ENCODE data around the gene RTCB.

The RTCB gene

DNA sequence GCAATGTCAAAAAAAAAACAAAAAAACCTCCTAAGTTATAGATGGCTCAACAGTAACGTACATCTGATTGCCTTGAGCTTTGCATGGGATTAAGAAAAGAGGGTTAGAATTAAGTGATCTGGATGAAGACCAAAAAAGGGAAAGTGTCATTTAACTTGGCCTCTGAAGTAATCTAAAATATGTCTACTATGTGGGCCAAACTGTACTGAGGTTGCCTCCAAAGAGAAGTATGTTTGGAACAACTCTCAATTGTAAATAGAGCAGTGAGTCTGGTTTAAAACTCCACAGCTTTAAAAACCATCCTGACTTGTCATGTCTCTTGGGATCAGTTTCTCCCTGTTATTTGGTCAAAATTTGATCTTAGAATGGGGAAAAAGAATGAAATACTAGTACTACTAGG is 11.6 kb upstream of the RTCB start:
- TF ChIP-seq, protein P1, sequence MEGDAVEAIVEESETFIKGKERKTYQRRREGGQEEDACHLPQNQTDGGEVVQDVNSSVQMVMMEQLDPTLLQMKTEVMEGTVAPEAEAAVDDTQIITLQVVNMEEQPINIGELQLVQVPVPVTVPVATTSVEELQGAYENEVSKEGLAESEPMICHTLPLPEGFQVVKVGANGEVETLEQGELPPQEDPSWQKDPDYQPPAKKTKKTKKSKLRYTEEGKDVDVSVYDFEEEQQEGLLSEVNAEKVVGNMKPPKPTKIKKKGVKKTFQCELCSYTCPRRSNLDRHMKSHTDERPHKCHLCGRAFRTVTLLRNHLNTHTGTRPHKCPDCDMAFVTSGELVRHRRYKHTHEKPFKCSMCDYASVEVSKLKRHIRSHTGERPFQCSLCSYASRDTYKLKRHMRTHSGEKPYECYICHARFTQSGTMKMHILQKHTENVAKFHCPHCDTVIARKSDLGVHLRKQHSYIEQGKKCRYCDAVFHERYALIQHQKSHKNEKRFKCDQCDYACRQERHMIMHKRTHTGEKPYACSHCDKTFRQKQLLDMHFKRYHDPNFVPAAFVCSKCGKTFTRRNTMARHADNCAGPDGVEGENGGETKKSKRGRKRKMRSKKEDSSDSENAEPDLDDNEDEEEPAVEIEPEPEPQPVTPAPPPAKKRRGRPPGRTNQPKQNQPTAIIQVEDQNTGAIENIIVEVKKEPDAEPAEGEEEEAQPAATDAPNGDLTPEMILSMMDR (IDR thresholded peaks at IDR 0.05; ENCODE audit: borderline replicate concordance, insufficient read depth, low read depth, low read length): no peak
- H3K4me3 ChIP-seq (ENCODE audit: low read depth, low read length): no peak overlapping the region

DNA sequence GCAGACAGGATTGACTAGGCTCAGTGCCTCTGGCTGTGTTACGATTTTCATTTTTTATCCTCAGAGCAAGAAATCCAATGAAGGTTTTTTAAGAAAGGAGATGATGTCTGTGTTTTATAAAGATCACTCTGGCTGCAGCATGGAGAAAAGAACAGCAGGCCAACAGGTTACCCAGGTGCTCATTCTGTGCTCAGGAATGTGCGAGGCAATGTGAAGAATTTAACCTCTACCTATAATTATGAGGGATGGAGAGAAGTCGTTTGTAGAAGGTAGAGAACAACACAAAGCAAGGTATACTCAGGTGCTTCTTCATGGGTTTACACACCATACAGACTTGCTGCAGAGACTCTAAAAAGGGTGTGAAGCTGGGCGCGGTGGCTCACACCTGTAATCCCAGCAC is 10.0 kb upstream of the RTCB start:
- TF ChIP-seq, protein P1 (IDR thresholded peaks at IDR 0.05; ENCODE audit: borderline replicate concordance, insufficient read depth, low read depth, low read length): no peak
- H3K4me3 ChIP-seq (ENCODE audit: low read depth, low read length): no peak overlapping the region

DNA sequence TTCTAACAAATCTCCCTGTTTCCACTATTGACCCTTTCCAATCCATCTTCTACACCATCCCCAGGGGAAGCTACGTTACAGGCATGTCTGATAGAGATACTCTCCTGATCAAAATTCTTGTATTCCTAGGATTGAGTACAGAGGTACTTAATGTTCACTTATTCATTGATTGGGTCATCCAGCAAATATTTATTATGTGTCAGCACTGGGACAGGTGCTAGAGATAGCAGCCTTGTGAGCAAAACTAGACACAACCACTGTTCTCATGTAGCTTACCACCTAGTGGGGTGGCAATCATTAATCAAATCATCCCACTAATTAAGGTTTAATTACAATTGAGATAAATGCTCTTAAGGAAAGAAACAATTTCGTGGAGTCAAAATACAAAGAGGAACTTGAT is 9.4 kb upstream of the RTCB start:
- no peak overlapping the region for H3K4me3 ChIP-seq (ENCODE audit: low read depth, low read length)
- TF ChIP-seq, protein P1 (IDR thresholded peaks at IDR 0.05; ENCODE audit: borderline replicate concordance, insufficient read depth, low read depth, low read length): no peak

DNA sequence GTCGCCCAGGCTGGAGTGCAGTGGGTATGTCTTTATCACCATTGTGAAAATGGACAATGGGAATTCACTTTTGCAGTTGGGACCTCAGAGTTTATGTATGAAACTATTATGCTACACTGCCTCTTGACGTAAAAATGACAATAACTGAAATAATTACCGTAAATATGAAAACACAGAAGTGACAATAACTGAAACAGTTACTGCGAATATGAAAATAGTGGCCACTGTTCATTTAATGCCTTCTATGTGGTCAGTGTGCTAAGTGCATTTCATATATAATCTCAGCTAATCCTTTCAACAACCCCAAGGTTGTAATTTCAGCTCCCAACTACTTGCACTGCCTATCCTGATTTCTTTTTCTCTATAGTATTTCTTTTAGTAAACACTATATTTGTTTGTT is 5.9 kb upstream of the RTCB start:
- H3K4me3 ChIP-seq (ENCODE audit: low read depth, low read length): no peak overlapping the region
- TF ChIP-seq, protein P1 (IDR thresholded peaks at IDR 0.05; ENCODE audit: borderline replicate concordance, insufficient read depth, low read depth, low read length): no peak

DNA sequence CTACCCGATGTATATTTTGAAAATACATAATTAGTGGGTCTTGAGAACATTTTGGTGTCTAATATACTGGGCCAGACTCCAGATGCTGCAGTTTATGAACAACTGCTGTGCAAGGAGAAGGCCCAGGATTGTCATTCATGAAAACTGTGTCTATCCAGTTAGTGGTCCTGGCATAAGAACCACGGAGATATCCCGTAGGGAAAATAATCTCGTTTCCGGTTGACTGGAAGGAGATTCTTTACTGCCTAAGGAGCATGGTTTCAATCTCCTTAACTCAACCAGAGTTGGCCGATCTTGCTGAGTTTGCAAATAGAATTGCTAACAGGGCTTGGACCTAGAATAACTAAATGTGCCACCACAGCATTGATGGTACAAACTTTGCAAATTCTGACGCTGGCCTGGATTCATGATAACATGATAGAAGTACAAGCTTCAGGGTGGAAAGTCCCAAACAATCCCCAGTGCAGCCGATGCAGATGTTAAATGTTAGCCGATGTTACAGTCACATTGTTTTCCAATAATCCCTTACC is 4.6 kb upstream of the RTCB start:
- TF ChIP-seq, protein P1 (IDR thresholded peaks at IDR 0.05; ENCODE audit: borderline replicate concordance, insufficient read depth, low read depth, low read length): no peak
- H3K4me3 ChIP-seq (ENCODE audit: low read depth, low read length): no peak overlapping the region

DNA sequence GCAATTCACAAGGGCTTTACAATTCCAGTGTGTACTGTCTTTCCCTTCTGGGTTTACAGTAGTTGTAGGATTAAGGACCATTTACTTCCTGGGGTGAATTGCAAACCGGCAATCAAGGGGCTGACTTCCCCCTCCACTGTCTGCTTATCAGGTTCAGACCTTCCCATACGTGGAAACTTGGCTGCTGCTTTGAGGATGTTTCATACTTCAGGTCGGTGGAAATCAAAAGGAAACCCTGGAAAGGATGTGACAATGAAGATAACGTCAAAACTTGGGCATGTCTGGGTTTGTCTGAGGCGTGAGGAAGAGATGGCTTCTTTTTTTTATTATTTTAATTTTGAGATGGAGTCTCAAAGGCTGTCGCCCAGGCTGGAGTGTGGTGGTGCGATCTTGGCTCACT is 2.1 kb upstream of the RTCB start:
- TF ChIP-seq, protein P1 (IDR thresholded peaks at IDR 0.05; ENCODE audit: borderline replicate concordance, insufficient read depth, low read depth, low read length): no peak
- no peak overlapping the region for H3K4me3 ChIP-seq (ENCODE audit: low read depth, low read length)

DNA sequence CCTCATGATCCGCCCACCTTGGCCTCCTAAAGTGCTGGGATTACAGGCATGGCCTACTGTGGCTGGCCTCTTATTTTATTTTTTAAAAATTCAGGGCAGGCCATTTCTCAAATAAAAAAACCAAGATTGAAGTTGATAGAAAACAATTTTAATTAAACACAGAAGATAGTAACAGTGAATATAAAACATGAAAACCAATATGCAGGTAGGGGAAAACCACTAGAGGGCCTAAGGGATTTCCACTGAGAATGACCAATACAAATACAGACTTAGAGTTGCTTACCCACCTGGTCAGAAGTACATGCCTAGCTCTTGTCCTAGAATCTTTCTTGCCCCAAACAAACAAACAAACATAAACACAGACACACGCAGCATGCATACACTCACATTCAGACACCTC is 1.7 kb upstream of the RTCB start:
- no peak overlapping the region for H3K4me3 ChIP-seq (ENCODE audit: low read depth, low read length)
- TF ChIP-seq, protein P1 (IDR thresholded peaks at IDR 0.05; ENCODE audit: borderline replicate concordance, insufficient read depth, low read depth, low read length): 0 out of 2 replicates have a peak, but pooled peaks have one; percentile 6

All from GM12875 (cell line).